Activated gamma-delta T cell treated with Interleukin-2 at 50 U/mL for 16 hours (primary cell): ENCODE data around the gene TIPIN.

Source experiments
- DNase-seq: peaks from one replicate; pipeline ENCODE4 v3.0.0-alpha.2; 2020

The TIPIN gene

DNA sequence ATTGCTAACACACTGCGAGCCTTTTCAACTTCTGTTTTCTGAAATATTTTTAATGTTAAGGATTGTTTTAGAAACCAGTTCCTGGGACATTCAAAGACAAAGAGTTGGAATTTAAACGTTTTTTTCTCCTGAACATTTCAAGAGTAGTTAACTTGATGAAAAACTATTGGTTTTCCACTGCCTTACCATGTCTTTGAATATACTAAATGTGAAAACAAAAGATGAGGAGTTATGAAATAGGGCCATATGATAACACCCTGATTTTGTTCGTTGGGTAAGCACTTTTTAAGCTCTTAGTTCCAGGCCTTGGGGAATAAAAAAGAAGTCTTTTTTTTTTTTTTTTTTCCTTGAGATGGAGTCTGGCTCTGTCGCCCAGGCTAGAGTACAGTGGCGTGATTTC lies 60.3 kb downstream of the TIPIN start:
- no peak for DNase-seq

DNA sequence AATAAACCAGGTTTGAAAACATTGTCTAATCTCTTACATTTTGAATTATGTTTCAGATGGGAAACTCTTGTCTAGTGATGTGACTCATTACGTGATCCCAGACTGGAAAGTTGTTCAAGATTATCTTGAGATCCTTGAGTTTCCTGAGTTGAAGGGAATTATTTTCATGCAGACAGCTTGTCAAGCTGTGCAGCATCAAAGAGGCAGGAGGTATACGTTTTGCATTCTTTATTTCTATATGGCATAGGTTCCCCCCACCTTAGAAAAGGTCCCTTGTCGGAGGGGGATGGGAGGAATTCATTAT lies 61.6 kb downstream of the TIPIN start:
- DNase-seq, result no peak

DNA sequence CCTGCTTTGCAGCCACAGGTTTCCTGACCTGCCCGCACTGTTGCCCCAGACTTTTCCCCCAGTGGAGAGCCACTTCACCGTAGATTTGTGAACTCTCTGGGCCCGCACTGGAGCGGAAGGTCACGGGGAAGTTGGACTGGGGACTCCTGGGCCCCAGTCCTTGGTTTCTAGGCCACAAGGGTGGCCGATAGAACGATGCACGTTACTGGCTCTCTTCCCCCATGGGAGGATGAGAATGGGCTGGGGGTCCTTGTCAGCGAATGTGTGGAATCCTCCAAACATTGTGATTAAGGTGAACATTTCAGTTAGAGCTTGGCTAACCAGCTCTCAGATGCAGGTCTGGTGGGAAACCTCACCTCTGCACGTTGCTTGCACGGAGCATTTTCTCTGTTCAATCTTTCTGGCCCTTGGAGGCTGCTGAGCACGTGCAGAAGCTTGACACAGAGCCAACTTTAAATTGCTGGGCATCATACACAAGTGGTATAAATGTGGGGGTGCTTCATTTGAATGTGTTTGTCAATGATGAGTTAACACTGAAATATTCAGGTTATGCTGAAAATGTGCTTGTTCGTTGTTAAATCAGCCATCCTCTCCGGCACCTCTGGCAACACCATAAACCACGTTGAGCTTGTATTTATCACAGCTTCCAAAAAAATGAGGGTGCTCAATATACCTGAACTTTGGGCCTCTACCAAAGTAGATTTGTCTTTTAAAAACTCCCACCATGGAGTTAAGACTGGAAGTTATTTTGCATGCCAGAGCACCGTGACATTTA lies 62.1 kb downstream of the TIPIN start:
- no peak for DNase-seq

DNA sequence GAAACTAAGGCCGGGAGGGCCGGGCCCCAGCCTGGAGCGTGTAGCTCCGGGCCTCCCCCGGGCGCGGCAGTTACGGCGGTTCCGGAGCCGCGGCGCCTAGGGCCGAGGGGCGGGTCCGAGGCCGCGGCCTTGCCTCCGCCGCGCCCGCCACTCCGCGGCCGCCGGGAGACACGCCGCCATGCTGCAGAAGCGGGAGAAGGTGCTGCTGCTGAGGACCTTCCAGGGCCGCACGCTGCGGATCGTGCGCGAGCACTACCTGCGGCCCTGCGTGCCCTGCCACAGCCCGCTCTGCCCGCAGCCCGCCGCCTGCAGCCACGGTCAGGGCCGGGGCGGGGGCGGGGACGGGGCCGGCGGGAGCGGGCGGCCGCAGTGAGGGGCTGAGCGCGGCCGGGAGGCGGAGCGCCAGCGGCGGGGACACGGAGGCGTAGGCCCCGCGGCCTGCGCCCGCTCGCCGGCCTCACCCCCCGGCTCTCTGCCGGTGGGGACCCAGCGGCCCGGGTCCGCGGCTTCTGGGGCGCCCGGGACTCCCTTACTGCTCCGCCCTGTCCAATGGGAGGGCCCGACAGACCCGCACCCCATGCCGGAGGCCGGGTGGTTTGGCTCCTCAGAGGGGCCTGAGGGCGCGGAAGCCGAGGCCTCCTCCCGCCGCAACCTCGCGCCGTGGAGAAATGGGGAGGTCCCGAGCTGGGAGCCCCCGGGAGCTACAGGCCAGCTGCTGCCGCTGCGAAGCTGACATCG lies 62.9 kb downstream of the TIPIN start, which contains the start of gene DIS3L:
TSS of gene DIS3L (plus strand) at position 150 of the 738 bp plus-strand sequence. CDS start at position 179, 29 bp downstream.
- peak; percentile 55 for DNase-seq

DNA sequence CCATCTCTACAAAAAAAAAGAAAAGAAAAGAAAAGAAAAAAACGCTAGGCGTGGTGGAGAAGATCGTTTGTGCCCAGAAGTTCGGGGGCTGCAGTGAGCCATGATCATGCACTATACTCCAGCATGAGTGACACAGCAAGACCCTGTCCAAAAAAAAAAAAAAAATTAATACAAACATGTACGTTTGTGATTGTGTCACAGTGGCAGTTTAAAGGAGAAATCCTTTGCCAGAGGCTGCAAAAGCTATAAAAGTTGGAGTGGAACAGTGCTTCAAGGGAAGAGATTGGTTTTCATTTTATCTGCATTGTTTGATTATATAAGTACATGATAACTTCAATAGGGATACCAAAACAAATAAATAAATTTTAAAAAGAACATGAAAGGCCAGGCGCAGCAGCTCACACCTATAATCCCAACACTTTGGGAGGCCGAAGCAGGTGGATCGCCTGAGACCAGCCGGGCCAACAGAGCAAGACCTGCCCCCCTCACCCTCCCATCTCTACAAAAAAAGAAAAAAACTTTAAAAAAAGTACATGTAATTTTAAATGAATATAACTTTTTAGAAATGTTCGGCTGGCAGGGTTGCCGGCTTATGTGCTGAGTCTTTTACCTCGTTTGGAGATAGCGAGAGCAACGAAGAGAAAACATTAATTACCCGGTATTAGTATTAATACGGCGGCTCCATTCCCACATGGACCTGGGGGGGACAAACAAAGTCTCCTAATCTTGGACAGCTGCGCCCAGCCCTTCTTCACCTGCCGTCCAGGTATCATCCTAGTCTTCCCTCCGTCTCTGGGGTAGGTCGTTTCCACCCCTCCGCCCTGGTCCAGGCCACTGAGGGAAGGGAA lies 63.7 kb downstream of the TIPIN start:
- DNase-seq, result no peak

DNA sequence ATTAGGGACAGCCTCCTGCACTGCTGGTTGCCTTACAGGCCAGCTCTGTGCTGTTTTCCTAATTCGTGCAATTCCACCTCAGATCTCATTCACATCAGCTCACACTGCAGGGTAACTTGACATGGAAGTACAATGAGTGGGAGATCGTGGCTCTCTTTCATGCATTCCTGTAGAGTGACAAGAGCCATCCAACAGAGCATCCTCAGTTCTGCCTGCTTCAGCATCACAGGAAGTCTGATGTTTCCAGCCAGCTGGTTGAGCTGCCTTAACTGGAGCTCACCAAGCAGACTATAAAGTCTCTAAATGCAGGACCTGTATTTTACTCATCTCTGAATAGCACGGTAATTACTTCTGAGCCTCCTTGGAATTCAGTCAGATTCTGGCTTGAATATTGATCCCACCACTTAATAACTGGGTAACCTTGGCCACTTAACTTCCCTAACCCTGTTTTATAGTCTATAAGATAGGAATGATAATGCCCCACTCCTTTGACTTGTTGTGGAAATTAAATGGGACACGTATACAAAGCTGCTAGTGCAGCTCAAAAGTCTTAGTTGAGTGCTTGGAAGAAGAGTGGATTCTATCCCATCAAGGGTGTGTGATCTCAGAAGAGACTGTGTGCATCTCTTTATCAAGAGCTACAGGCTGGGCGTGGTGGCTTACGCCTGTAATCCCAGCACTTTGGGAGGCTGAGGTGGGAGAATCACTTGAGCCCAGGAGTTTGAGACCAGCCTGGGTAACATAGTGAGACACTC lies 64.5 kb downstream of the TIPIN start:
- no peak for DNase-seq

DNA sequence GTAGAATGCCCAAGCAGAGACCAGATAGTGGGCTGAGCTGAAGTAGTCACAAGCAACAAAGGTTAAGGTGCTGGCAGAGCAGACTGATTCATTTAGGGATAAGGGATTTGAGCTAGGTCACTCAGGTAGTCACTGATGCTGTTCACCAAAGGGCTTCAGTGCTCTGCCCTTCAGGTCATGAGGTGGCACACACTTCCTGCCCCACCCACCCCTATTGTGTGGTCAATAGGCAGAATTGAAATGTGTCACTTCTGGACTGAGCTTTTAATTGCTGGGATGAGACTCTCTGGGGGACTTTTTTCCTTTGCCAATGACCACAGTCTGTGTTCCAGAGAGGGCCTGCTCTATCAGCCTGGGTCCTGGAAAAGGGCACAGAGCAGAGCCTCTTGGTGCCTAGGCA lies 66.0 kb downstream of the TIPIN start:
- no peak for DNase-seq

DNA sequence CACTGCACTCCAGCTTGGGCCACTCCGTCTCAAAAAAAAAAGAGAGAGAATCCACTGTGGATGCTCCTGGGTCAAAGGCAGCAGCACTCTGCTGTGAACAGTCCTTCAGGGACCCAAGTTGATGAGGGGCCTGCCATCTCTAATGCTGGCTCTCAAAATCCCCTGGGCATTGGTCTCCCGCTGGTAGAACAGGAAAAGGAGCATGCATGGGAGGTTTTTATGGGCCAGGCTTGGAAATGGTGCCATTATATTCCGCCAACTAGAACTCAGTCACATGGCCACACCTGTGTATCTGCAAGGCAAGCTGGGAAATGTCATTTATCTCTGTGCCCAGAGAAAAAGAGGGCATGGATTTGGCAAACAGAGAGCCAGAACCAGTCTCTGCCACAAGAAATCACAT lies 66.5 kb downstream of the TIPIN start:
- no peak for DNase-seq

DNA sequence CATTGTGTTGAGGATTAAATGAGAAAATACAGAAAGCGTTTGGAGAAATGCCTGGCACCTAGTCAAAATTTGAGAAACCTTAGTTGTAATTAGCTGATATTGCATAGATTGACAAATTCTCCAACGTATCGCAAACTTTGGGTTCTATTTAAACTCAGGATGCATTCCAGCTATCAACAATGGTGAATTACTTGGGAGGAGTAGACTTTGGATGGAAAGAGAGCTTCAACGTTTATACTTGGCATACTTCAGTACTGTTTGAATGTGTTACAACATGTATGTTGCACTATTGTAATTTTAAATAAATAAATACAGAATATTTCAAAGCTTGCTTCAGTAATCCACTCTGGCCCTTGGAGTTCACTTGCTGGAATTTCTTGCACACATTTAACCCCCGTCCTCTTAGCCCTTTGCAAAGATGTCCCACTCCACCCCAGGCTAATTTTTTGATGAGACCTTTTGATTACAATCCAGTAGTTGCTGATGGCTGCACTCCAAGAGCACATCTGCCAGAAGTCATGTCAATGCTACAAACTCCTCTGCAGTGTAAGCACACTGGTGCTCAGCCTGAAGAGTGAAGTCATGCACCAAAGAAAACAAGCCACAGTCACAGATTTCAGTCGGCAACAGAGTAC lies 67.8 kb downstream of the TIPIN start:
- DNase-seq, result no peak

DNA sequence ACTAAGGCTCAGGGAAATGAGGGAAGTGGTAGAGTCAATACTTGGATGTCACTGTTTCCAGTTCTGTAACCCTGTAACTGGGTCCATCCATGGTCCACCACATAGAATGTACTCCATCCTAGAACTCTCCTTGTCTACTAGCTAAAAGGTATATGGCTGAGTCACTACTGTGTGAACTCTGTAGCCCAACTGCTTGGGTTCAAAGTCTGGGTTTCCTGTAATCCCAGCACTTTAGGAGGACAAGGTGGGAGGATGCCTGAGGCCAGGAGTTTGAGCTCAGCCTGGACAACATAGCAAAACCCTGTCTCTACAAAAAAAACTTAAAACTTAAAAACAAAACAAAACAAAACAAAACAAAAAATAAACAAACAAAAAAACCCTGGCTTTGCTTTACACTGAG lies 68.4 kb downstream of the TIPIN start:
- no peak for DNase-seq

DNA sequence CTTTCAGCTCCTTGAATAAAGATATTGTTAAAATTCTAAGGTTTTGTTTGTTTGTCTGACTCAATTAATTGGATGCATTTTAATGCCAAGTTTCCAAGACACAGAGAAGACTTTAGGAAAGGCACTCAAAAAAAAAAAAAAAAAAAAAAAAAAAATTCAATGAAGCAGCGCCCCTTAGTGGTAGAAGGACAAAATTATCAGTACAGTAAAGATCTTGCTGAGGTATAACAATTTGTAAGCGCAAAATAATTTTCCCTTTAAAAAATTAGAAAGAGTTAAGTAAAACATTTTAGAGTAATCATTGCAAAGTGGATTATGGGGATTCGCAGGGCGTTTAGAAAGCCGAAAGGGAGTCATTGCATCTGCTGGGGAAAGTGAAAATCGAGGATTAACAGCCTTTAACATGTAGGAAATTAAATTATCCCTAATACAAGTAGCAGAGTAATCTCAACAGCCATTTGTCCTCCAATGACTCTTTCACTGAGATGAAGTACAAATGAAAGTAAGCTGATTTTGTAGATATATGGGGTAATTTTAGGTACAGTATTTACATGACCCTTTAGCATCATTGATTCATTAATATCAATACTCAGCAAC lies 68.9 kb downstream of the TIPIN start:
- no peak for DNase-seq
